Subcutaneous adipose tissue (tissue), 4 donors: ENCODE measurements around the gene TMEM143. TPM values are rescaled to one million over a fixed set of nuclear protein-coding genes. Genes with fewer than 3 reads are reported as not detected.

Source experiments
- total RNA-seq, 4 donors: library from RNA; depleted of rRNA; stranded (reverse); fragments of >200 nt; gene quantifications; one replicate each; pipeline ENCODE4 v1.1.0, GENCODE V29; 2016
- TF ChIP-seq, protein P1 (sequence below): fragments of 450-650 bp; IDR thresholded peaks from one replicate; pipeline ENCODE4 v1.5.1; 2016; ENCODE audit warnings: low read depth, mild to moderate bottlenecking, control low read depth, antibody characterized with exemption, moderate library complexity

The TMEM143 gene
- total RNA-seq, 4 donors from 2014 or later, result 4.8 to 16.0 (median 7.0) TPM

DNA sequence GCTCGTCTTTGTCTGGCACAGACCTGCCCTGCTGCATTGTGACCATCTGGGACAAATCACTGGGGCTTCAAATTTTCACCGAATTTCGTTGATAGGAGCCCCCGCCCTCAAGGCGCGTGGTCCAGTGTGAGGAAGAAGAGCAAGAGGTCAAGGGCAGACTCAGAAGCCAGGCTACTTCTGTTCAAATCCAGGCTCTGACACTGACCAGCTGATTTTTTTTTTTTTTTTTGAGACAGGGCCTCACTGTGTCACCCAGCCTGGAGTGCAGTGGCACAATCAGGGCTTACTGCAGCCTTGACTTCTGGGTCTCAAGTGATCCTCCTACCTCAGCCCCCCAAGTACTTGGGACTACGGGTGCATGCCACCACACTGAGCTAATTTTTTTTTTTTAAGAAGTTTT lies 7.6 kb upstream of the TMEM143 start:
- TF ChIP-seq, protein P1, sequence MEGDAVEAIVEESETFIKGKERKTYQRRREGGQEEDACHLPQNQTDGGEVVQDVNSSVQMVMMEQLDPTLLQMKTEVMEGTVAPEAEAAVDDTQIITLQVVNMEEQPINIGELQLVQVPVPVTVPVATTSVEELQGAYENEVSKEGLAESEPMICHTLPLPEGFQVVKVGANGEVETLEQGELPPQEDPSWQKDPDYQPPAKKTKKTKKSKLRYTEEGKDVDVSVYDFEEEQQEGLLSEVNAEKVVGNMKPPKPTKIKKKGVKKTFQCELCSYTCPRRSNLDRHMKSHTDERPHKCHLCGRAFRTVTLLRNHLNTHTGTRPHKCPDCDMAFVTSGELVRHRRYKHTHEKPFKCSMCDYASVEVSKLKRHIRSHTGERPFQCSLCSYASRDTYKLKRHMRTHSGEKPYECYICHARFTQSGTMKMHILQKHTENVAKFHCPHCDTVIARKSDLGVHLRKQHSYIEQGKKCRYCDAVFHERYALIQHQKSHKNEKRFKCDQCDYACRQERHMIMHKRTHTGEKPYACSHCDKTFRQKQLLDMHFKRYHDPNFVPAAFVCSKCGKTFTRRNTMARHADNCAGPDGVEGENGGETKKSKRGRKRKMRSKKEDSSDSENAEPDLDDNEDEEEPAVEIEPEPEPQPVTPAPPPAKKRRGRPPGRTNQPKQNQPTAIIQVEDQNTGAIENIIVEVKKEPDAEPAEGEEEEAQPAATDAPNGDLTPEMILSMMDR, result no peak

DNA sequence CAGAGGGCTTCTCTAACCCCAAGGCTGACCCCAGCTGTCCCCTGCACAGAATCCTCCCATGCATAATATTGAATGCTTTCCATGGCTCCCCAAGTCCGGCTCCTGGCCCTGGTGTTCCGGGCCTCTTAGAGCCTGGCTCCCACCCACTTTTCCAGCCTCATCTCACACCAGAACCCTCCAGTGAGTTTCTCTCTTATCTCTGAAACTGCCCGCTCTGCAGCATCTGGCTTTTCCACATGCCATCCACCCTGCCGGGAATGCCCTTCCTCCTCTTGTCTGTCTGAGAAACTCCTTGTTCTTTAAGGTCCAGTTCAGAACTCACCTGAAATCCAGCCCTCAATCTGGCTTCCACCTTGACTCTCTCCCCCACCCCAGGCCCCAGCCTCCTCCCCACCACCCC lies 7.2 kb upstream of the TMEM143 start:
- TF ChIP-seq, protein P1, result no peak

DNA sequence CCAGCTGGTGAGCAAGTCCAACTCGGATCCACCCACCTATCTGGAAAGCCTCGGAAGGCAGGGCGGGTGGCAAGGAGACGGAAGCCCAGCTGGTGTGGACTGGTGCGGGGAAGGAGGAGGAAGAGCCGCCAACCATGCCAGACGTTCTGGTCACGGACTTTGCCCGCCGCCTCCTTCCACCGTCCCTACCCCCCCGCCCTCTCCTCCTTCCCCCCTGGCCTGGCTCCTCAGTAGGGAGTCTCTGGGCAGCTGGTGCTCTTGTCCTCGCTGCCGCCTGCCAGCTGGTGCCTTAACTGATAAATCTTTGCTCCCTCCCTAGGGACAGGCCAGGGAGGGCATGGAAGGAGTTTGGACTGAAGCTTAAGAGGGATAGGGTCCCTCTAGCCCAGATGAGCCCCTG lies 5.2 kb upstream of the TMEM143 start:
- TF ChIP-seq, protein P1, result no peak

DNA sequence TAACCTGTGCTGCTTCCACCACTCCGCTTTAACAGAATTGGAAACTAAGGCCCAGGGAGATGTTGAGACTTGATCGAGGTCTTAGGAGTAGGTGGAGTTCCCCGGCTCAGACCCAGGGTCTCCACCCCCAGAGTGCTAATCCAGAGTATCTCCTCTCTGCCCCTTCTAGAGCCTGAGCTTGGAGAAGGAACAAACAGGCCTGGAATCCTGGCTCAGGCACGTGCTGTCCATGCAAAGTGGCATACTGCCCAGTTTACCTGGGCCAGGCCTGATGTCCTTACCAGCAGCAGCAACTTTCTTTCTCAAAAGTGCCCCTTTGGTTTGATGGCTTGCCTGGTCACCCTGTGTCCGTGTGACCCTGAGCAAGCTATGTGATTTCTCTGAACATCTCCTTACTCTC lies 4.1 kb upstream of the TMEM143 start:
- TF ChIP-seq, protein P1, result no peak

DNA sequence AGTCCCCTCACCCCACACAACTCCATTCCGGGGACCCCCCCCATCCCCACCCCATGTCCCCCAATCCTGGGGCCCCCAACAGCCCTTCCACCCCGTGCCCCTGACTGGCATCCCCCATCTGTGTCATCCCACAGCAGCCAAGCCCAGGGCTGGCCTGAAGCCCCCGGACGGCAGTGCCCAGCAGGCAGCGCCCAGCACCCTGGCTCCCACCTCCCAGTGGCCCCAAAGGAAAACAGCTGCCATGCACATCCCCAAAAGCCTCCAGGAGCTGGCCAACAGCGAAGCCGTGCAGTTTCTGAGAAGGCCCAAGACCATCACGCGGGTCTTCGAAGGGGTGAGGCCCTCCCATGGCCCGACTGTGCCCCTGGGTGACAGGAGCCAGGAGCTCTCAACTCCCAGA lies 1.9 kb upstream of the TMEM143 start:
- TF ChIP-seq, protein P1, result no peak

DNA sequence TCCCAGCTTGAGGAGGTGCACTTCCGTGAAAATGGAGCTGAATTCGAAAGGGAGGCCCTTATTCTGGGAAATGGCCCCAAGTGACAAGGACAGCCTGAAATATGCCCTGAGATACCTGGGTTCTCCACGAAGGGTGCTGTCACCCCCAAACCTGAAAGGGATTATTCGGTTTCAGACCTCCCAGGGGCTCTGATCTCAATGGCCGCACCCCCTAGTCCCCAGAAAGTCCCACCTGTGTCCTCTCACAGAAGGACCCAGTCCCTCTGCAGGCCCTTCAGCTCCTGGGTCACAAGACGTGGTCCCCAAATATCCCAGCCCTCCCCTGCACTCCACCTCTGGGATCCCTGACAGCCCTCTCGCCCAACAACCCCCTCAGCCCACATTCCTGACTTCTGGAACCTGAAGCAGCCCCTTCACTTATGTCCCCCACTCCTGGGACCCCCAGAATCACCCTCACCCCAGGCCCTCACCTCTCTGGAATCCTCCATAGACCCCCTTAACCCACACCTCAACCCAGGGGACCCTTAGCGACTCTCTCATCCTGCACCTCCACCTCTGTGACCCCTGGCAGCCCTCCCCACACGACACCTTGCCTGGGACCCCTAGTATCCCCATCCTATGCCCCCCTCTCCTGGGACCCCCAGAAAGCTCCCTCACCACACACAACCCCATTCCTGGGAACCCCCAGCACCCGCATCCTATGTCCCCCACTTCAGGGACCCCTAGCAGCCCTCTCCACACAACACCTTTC lies 1.0 kb upstream of the TMEM143 start:
- TF ChIP-seq, protein P1, result no peak

DNA sequence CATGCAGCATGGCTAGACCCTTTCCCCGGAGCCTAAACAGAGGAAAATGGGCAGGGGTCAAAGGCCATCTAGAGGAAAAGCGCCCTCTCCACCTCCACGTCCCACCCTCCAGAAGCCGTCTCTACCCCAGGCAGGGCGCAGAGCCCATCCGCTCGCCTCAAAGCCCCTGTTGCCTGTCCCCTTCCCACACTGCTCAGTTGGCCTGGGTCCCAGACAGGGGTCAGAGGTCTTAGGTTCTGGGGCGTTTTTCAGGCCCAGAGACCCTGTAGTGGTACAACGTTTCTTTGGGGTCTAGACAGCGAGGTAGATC lies 285 bp downstream of the TMEM143 start:
- TF ChIP-seq, protein P1, result no peak
